ENCODE data around the gene VPS51.

DNA sequence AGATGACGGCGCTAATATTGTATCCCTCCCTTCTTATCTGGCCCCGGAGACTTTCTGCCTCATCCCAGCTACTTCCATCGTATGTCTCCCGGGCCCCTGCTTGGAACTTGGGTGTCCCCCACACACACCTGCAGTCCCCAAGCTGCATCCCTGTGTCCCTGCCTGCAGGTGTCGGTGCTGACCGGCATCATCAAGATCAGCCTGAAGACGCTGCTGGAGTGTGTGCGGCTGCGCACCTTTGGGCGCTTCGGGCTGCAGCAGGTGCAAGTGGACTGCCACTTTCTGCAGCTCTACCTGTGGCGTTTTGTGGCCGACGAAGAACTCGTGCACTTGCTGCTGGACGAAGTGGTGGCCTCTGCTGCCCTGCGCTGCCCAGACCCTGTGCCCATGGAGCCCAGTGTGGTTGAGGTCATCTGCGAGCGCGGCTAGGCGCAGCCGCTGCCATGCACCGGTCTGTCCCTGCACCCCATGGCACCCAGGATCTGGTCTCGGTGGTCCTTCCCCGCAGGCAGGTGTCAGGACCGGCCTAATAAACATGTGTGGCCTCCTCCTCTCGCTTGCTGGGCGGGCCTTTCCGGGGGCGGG, 15.2 kb downstream of the VPS51 start:
- TF ChIP-seq CTCF (IDR thresholded peaks at IDR 0.05; ENCODE audit: poor library complexity, severe bottlenecking) (no peak), POLR2AphosphoS5 (IDR thresholded peaks at IDR 0.05) (no peak), RAD21 (conservative IDR thresholded peaks at IDR 0.05) (no peak), TAF1 (IDR thresholded peaks at IDR 0.05; ENCODE audit: low read depth) (no peak), MXI1 (conservative IDR thresholded peaks at IDR 0.05; ENCODE audit: poor library complexity, severe bottlenecking) (no peak)
- TF ChIP-seq, protein P1, sequence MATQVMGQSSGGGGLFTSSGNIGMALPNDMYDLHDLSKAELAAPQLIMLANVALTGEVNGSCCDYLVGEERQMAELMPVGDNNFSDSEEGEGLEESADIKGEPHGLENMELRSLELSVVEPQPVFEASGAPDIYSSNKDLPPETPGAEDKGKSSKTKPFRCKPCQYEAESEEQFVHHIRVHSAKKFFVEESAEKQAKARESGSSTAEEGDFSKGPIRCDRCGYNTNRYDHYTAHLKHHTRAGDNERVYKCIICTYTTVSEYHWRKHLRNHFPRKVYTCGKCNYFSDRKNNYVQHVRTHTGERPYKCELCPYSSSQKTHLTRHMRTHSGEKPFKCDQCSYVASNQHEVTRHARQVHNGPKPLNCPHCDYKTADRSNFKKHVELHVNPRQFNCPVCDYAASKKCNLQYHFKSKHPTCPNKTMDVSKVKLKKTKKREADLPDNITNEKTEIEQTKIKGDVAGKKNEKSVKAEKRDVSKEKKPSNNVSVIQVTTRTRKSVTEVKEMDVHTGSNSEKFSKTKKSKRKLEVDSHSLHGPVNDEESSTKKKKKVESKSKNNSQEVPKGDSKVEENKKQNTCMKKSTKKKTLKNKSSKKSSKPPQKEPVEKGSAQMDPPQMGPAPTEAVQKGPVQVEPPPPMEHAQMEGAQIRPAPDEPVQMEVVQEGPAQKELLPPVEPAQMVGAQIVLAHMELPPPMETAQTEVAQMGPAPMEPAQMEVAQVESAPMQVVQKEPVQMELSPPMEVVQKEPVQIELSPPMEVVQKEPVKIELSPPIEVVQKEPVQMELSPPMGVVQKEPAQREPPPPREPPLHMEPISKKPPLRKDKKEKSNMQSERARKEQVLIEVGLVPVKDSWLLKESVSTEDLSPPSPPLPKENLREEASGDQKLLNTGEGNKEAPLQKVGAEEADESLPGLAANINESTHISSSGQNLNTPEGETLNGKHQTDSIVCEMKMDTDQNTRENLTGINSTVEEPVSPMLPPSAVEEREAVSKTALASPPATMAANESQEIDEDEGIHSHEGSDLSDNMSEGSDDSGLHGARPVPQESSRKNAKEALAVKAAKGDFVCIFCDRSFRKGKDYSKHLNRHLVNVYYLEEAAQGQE (IDR thresholded peaks at IDR 0.05; ENCODE audit: borderline replicate concordance), result no peak

Data from neural cell (in vitro differentiated cells).